Epithelial cell of proximal tubule (primary cell): ENCODE data around the gene SH3TC2. TPM values are rescaled to one million over a fixed set of nuclear protein-coding genes. Genes with fewer than 3 reads are reported as not detected.

Experiments used
- DNase-seq: peaks from one replicate; pipeline ENCODE4 v3.0.0-alpha.2; 2011; ENCODE audit warnings: low read depth
- H3K4me3 ChIP-seq: 2 replicates; pipeline ENCODE4 v1.5.1; 2011; ENCODE audit warnings: low read depth, mild to moderate bottlenecking, low read length
- CTCF ChIP-seq: conservative IDR thresholded peaks from 2 replicates; pipeline ENCODE4 v1.5.1; 2012; ENCODE audit warnings: low read depth, mild to moderate bottlenecking, low read length
- total RNA-seq: library from RNA; depleted of rRNA; stranded (reverse); fragments of >200 nt; gene quantifications from 2 replicates; pipeline ENCODE4 v1.2.3, GENCODE V29; 2015

SH3TC2 gene
- 2.3 and 2.7 TPM in 2 replicates for total RNA-seq

GRCh38 chr5:149063017-149063687, at the start of gene SH3TC2:
Gene SH3TC2 (minus strand): TSS chr5:149063062. CDS start chr5:149063022, 40 bp downstream.
- TF ChIP-seq CTCF: no peak
- H3K4me3 ChIP-seq: no peak within 1 kb of the TSS
- DNase-seq: no peak

GRCh38 chr5:149110406-149110805, 47.5 kb upstream of the SH3TC2 start:
- DNase-seq: no peak
- TF ChIP-seq CTCF: no peak
- no peak overlapping the region for H3K4me3 ChIP-seq

GRCh38 chr5:149108651-149109280, 45.9 kb upstream of the SH3TC2 start:
- H3K4me3 ChIP-seq: no peak overlapping the region
- DNase-seq: no peak
- no peak for TF ChIP-seq CTCF

- no peak for TF ChIP-seq CTCF
- no peak for DNase-seq
These were observed 37.5 kb upstream of the SH3TC2 start for GRCh38 chr5:149100331-149100730.

GRCh38 chr5:149099920-149100319, 37.1 kb upstream of the SH3TC2 start:
- DNase-seq: no peak
- TF ChIP-seq CTCF: no peak
- H3K4me3 ChIP-seq: no peak overlapping the region

More at GRCh38 chr5:149100331-149100730, 37.5 kb upstream of the SH3TC2 start:
- no peak overlapping the region for H3K4me3 ChIP-seq

- DNase-seq: no peak
- TF ChIP-seq CTCF: no peak
- H3K4me3 ChIP-seq: no peak overlapping the region
These were observed 32.1 kb upstream of the SH3TC2 start for GRCh38 chr5:149094996-149095395.

- DNase-seq: no peak
- no peak overlapping the region for H3K4me3 ChIP-seq
- no peak for TF ChIP-seq CTCF
These were observed 30.8 kb upstream of the SH3TC2 start for GRCh38 chr5:149093625-149094024.
